LoVo (cell line): ENCODE measurements around the gene CDH6.

Source experiments
- DNase-seq: peaks from one replicate; pipeline ENCODE4 v3.0.0-alpha.2; 2016; ENCODE audit warnings: low spot score

Gene CDH6

DNA sequence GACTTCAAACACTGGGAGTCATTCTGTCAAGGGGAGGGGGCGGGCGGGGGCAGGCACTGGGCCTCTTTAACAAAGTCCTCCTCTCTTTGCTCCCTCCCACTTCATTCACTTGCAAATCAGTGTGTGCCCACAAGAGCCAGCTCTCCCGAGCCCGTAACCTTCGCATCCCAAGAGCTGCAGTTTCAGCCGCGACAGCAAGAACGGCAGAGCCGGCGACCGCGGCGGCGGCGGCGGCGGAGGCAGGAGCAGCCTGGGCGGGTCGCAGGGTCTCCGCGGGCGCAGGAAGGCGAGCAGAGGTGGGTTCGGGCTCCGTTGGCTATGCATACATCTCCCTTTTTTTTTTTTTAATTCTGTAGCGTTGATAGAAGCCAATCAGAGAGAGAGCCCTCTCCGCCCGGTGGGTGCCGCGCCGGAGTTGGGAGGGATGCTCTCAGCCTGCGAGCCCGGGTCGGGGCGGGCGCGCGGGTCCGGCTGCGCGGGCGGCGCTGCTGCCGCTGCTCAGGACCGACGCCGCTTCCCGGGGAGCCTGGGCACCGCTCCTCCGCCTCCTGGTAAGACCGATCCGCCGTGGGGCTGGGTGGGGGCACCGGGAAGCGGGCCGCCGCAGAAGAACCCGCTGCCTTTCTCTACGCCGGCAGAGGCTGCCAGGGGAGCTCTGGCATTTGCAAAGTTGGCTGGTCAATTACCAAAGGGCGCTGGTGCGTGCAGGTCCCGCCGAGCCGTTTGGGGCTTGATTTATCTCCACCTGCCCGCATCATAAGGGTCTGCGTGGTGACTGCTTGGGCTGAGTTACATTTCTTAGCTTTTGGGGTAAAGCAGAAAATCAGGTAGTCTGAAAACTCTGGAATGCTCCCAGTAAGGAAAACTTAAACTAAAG, at the start of gene CDH6:
Gene CDH6 (plus strand): TSS at position 96 of the 877 bp plus-strand sequence. CDS start 73,788 bp downstream, outside the sequence.
- DNase-seq, result no peak

GRCh38 chr5:31144364-31144763, 49.1 kb upstream of the CDH6 start:
- DNase-seq, result no peak

- no peak for DNase-seq
Measured at GRCh38 chr5:31148959-31149475, 44.5 kb upstream of the CDH6 start.

DNA sequence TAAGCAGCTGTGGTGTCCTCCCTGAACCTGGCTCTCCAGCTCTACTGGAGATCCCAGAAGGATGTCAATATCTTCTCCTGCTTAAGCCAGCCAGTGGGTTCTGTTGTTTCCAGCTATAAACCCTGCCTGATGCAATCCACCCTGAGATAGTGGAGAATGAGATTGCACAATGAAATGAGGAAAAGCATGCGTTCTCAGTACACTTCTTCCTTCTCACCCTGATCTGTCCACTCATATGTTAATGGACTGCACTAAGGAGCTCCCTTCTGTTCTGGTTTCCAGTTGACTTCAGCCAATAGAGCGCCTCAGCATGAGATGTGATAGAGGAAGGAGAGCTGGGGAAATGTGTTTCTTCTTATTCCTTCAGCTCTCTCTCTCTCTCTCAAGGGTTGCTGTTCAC, 40.0 kb upstream of the CDH6 start:
- no peak for DNase-seq

- no peak for DNase-seq
Measured at GRCh38 chr5:31156631-31157160, 36.8 kb upstream of the CDH6 start.

DNA sequence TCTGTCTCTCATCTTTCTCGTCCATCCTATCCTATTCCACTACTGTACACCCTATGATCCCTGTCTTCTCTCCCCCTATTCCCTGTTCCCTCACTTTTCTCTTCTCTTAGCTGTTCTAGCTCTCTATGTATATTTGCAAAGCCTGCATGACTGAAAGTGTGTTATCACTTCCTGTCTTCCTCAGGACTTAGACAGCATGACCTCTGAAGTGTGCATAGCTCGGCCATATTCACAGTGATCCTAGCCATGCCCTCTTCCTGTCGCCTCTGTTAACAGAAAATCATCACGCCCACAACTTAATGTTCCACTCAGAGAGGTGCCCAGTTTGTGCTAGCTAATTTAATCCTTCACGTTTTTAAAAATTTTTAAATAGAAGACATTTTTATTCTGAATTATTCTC, 35.8 kb upstream of the CDH6 start:
- no peak for DNase-seq

- DNase-seq, result no peak
Measured at GRCh38 chr5:31158686-31159085, 34.8 kb upstream of the CDH6 start.

GRCh38 chr5:31161781-31162181, 31.7 kb upstream of the CDH6 start:
- peak; percentile 14 for DNase-seq

DNA sequence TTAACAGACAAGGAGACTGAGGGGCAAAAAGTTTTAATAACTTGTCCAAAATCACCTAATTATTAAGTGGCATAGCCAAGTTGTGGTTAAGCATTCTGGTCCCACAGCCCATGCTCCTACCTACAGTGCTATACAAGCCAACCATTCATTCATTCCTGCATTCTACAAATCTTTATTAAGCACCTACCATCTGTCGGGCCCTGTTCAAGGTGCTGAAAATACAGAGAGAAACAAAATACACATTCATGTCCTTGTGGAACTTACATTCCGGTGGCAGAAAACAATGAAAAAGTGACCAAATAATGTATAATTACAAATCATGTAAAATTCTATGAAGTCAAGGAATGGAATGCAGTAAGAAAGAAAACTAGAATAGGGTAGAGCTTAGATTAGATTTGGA, 27.8 kb upstream of the CDH6 start:
- no peak for DNase-seq

DNA sequence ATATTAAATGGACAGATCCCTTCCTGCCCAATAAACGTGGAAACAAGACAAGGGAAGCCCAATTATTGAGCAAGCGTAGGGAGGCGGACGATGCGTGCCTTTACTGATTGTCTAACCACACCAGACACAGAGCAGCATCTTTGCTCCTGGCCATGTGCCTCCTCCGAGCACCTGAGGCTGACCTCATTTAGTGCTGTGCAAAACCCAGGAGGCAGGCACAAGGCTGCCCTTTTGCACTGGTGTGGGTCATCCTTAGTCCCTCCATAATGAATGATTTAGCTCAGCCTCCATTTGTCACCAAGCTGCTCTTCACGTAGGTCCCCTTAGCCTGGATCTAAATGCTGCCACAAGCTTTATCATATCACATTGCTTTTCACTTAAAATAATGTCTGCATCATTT, 24.1 kb upstream of the CDH6 start:
- DNase-seq, result no peak

GRCh38 chr5:31172881-31173280, 20.6 kb upstream of the CDH6 start:
- no peak for DNase-seq

DNA sequence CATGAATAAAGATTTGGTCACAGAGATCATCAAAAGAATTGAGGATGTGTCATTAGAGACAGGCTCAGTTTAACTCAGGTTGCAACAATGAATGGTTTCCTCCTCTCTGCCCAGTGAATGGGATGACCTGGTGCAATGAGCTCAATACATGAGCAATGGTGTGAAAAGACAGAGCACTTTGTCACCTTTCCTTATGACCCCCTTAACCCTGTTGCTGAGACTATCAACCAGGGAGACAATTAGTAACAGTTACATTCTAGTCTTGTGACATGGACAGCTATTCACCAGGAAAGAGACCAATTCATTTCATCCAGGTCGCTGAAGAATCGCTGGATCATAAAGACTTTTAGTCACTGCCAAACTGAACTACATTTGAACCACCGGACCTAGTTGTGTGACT, 19.9 kb upstream of the CDH6 start:
- DNase-seq, result no peak

DNA sequence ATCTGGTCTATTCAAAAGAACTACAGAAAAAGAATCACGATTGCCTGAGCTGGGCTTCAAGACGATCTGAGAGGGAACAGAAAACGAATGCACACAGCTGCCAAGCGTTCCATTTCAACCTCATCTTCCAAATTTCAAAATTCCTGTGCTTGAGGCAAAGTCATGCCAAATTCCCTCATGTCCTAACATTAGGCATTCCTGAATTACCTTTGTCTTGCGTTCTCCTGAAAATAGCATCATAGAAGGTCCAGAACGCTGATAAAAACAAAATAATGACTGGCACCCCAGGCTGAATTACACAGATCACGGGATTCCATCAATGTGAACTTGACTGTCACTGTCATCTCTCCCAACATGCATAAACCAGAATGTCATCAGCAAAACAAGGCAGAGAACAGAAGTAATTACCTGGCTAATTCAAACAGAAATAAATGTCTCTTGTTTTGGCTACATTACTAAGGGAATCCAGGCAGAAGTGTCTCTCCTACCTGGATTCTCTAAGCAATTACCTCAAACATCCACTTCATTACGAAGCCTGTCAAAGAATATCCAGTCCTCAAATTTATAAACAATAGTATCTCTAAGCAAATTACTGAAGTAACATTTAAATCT, 12.0 kb upstream of the CDH6 start:
- no peak for DNase-seq

DNA sequence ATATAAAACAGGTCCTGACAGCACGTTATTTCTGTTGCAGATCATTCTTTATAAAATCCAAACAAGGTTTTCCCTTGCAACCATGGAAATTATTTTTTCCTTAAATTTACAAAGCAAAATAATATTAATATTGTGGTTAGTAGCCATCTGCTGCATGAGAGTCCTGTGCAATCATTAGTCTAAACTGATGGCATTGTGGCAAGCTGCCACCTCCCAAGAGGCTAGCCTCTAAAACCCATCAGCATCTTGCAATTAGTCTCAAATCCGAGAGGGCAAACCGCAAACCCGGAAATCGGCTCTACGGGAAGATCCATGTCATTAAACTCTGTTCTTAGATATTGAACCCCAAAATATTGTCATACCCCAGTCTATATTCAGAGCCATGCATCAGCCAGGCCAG, 11.3 kb upstream of the CDH6 start:
- no peak for DNase-seq

DNA sequence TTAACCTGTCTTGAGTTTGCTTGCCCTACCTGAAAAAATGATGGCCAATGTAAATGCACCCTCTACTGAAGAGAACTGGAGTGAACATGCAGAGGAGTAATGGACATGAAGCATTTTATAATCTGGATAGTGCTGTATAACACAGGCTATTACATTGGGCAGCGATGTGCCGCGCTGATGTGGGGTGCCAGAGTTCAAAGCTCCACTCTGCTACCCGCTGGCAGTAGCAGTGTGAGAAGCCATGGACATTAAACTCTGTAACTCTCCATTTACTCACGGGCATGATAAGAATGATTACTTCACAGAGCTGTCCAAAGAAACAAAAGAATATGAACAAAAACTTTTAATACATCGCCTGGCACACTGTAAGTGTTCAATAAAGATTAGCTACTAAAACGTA, 7.5 kb upstream of the CDH6 start:
- no peak for DNase-seq

DNA sequence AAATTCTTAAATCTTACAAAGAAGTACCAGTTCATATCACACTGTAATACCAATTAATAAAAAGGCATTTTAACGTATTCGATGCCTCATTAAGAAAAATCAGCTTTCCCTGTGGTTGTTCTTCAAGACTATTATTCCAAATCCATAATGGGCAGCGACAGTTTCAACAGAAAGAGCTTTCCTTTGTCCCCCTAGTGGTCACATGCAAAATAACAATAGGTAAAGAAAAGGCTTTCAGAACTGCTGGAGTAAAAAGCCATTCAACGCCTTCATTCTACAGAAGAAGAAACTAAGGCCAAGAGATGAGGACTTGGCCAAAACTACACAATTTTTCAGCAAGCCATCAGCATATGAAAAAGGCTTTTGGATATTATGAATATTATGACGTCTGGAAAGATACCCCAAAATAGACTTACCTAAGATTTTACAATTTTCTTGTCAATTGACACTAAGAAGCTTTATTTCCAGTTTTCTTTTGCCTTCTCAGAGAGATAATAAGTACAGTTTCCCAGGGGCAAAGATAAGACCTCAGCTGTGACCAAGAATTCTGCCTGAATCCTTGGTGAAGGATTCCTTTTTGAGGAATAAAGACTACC, 6.7 kb upstream of the CDH6 start:
- DNase-seq, result peak; percentile 64

DNA sequence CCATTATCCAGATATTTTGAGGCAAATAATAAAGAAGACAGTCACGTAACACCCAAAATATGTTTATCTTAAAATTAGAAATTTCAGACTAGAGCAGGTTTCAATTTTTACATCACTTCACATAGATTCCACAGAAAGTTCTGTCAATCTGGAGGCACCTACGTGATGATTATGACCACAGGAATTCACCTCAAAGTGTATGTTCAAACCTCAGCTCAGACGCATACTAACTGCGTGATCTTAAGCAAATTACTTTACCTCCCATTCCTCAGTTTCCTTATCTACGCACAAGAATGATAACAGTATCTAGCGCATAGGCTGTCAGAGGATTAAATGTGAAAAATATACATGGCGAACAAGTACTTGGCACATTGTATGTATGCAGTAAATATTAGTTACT, 5.9 kb upstream of the CDH6 start:
- DNase-seq, result no peak

DNA sequence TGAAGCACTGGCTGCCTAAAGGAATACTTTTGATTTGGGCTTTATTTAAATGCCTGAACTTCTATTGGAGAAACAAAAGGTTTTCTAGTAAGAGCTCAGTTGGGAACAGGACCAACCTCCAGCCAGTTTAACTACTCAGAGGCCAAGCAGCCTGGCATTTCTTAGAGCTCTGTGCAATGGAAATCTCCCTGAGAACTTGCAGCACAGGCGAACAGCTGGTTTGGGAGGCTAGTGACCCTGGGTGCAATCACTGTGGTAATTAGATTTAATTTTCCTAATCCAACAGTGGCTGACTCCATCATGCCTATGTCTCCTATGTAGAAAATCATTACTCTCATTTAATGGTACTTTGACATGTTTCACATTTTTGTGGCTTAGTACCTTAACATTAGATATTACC, 1.0 kb upstream of the CDH6 start:
- DNase-seq, result no peak

GRCh38 chr5:31193116-31193515, 370 bp upstream of the CDH6 start:
- DNase-seq, result no peak

- DNase-seq, result no peak
Measured at GRCh38 chr5:31194468-31194813, 955 bp downstream of the CDH6 start.

GRCh38 chr5:31194892-31195555, 1.5 kb downstream of the CDH6 start:
- no peak for DNase-seq

DNA sequence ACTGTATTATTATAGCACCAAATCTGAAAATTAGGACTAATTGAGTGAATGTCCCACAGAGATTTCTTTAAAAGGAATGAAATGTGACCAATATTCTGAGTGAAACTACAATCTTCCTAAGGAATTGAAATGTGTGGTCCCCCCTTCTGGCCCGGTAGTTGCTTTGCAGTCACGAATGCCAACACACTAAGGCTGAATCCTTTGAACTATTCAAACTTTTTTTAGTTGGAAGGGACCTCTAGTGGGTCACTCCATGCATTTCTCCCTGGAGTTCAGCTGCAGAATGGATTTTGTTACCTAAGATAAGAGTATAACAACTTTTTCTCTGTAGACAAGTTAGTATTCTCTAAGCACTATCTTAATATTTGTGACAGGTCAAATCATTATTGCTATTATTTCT, 2.8 kb downstream of the CDH6 start:
- no peak for DNase-seq
